ENCODE data around the gene KCND1.

KCND1 gene

GRCh38 chrX:48937054-48937907, 34.4 kb downstream of the KCND1 start:
- no peak for DNase-seq (ENCODE audit: low spot score)

GRCh38 chrX:48936429-48937053, 35.1 kb downstream of the KCND1 start:
- no peak for DNase-seq (ENCODE audit: low spot score)

- no peak for DNase-seq (ENCODE audit: low spot score)
Observed at GRCh38 chrX:48935301-48935670, 36.4 kb downstream of the KCND1 start.

GRCh38 chrX:48934581-48935300, 36.9 kb downstream of the KCND1 start:
- no peak for DNase-seq (ENCODE audit: low spot score)

DNA sequence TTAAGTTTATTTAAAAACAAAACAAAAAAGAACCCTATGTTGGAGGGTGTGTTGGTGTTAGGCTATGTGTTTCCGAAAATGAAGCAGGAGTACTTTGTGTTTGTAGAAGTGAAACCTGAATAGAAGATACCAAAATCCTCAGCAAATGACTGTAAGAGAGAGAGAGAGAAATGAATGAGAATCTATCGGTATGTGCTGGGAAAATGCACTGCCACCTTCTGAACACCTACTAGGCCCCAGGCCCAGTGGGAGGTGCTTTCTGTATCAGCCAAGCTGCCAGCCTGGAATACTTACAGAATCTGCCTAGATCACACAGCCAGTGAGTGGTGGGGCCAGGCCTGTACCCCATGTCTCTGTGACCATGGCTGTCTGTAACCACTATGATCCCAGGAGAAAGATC, 37.9 kb downstream of the KCND1 start:
- DNase-seq (ENCODE audit: low spot score), result no peak

DNA sequence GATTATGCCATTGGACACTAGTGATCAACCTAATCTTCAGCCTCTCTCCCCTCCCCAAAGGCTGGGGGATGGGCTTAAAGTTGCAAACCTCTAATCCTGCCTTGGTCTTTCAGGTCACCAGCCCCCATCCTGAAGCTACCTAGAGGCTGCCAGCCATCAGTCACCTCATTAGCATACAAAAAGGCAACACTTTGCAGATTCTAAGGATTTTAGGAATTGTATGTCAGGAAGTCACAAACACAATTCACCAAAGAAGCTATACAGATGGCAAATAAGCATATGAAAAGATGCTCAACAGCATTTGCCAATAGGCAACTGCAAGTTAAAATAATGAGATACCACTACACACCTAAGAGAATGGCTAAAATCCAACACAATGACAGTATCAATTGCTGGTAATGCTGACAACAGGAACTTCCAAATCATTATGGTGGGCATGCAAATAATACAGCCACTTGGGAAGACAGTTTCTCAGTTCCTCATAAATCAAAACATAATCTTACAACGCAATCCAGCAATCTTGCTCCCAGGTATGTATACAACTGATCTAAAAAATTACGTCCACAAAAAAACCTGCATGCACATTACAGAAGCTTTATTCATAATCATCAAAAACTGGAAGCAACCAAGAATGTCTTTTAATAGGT, 43.8 kb downstream of the KCND1 start:
- DNase-seq (ENCODE audit: low spot score), result no peak

DNA sequence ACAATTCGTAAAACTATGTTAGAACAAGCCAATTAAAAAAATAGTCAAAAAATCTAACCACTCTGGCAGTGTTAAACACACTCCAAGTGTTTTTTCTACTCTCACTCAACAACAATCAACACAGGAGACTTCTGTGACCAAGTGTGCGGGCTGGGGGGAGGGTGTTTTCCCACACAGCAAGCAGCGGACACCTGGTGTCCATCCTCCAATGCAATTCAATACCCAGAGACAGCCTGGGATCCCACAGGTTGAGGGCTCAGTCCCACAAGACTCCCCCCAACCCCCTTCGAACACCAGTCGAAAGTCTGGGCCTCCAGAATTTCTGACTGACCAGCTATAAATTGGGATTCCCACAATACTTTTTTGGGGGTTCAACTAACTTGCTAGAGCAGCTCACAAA, 44.5 kb downstream of the KCND1 start:
- DNase-seq (ENCODE audit: low spot score), result no peak

DNA sequence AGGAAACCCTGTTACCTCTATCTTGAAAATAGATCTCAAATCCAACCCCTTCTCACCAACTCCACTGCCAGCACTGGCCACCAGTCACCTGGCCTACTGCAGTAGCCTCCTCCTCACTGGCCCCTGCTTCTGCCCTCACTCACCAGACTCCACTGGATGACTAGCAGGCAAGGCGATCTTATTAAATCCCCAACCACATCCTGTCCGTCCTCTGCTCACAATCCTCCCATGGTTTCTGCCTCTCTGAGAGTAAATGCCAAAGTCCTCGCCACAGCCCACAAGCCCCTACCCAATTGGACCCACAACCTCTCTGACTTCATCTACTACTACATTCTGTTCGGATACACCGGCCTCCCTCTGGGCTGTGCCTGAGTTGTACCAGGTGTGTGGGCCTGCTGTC, 47.4 kb downstream of the KCND1 start:
- DNase-seq (ENCODE audit: low spot score), result no peak

DNA sequence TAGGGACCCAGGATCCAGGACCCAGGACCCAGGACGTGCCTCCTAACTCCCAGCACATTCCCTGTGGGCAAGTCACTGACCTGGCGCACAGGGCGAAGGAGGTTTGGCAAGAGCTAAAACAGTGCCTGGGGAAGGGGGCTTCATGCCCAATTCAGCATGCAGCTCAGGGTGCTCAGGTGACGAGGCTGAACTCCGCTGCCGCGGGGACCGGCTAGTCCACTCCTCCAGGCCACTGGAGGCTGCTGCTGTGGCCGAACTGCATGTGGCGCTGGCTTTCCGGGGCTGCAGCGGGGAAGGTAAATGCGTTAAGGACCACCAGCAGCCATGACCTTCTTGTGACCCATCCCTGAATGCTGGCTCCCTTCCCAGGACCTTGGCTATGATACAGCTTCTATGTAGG, 47.9 kb downstream of the KCND1 start:
- DNase-seq (ENCODE audit: low spot score), result no peak

- DNase-seq (ENCODE audit: low spot score), result no peak
Observed at GRCh38 chrX:48920718-48921104, 50.9 kb downstream of the KCND1 start.

- no peak for DNase-seq (ENCODE audit: low spot score)
Observed at GRCh38 chrX:48919947-48920717, 51.5 kb downstream of the KCND1 start.

DNA sequence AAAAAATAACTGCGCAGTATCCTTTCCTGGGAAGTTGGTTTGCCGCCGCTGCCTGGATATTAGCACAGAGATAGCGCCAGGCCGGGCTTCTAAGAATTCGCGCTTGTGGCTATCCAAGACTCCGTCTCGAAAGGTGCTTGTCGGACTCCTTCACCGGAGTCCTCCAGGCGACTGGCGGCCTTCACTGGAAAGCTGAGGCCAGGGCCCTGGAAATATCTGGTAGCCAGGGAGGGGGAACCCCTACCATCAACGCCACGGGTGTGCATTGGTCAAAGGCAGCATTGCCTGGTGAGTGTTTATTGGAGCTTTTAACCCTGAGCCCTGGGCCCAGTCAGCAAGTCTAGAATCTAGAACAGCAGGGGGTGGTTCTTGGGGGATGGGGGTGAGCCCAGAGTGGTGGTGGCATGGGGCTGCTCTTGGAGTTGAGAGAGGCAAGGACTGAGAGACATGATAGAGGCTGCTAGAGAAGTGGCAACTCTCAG, 52.2 kb downstream of the KCND1 start:
- DNase-seq (ENCODE audit: low spot score), result no peak

- DNase-seq (ENCODE audit: low spot score), result peak; percentile 93
Observed at GRCh38 chrX:48918643-48919340, 52.9 kb downstream of the KCND1 start, which contains the start of gene PIM2. TSS of gene PIM2 (minus strand) at chrX:48919024. CDS start at chrX:48918834, 190 bp downstream.

- DNase-seq (ENCODE audit: low spot score), result no peak
Observed at GRCh38 chrX:48918301-48918642, 53.4 kb downstream of the KCND1 start.

DNA sequence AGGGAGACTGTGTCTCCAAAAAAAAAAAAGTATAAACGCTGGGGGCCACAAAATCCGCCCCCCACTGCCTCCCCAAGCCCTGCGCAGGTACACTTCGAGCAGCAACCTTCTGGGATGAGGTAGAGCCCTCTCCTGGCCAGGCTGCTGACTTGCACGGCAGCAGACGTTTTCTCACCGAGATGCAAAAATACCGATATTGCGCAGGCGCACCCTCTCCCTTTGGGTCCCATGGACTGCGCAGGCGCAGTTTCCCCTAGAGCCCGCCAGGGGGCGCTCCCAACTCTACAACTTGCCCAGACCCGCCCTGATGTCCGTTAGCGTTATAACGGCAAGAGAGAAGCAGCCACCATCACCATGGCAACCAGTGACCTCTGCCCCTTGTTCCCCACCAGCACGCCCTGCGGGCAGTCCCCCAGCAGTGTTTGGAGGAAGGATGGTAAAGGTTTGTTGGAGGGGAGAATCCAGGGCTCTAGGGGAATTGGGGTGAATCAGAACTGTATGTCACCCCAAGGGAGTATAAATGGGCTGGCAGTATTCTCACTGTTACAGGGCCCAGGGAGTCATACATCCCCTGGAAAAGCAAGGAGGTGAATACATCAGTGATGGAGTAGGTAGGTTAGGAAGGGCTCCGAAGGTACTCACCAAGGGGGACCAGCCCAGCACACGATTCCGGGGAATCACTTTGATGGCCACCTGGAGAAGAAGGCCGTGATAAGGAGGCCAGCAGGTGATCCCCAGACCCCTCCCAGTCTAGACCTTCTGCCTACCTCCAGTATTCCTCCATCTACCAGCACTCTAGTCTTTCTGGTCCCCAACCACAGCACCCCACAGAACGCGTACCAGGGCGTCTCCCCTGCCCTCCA, 54.3 kb downstream of the KCND1 start:
- peak; percentile 88 for DNase-seq (ENCODE audit: low spot score)

- no peak for DNase-seq (ENCODE audit: low spot score)
Observed at GRCh38 chrX:48914593-48915493, 56.8 kb downstream of the KCND1 start.

DNA sequence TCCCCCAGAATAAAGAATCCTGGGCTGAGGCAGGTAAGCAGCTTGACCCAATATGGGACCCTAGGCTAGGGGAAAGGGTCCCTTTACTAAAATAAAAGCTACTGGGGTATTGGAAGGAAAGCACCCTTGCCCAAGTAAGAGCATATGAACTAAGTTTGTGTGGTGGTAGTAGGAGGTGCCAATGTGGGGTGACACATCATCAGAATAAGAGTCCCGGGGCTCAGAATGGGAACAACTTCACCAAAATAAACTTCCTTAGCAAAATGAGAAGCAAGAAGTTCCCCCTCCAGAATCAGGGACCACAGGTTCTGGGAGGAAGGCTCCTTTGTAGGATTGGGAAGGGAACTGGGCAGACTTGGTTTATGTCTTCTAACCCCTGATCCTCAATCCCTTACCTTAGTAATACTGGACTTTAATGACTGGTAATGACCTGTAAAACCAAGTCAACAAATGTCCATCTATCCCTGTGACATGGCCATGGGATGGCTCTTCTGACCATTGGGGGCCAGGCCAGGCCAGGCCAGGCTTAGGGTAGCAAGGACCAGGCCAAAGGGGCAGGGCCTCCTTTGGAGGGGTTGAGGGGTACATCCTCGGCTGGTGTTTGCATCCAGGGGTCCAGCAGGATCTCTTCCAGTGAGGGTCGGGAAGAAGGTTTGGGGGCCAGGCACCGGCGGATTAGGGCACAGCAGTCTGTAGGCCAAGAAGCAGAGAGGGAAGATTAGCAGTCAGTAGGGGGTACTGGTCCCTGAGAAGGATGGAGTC, 57.9 kb downstream of the KCND1 start:
- DNase-seq (ENCODE audit: low spot score), result no peak
